ENCODE data around the gene PTPRM. TPM values are rescaled to one million over a fixed set of nuclear protein-coding genes. Genes with fewer than 3 reads are reported as not detected.

The PTPRM gene
- total RNA-seq, 1 experiment from 2014 or later: 14.5 TPM

DNA sequence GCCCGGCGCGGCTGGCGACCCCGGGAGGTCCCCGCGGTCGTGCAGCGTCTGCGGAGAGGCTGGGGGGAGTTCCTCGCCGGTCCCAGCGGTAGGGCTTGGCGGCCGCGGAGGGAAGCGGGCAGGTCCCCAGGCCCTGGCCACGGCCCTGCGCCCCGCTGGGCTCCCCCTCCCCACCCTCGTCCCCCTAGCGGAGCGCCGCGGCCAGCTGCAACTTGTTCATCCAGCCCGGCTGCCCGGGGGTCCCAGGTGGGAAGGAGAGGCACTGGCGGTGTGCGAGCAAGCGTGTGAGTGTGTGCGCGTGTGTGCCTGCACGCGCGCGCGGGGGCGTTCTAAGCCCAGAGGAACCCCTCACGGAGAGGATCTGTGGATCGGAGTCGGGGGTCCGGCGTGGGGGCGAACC lies 1.3 kb downstream of the PTPRM start:
- H3K4me2 ChIP-seq (ENCODE audit: low read length): no peak overlapping the region
- H3K9me2 ChIP-seq (ENCODE audit: insufficient read depth): no peaks in the 10 kb centered on the region
- no peak for DNase-seq (ENCODE audit: low read depth, low spot score)
- intact Hi-C loops (cut with micrococcal nuclease): no loop called here
- CTCF ChIA-PET: no interaction called here
- no TSS peak for BruUV-seq (replicated peaks)
- H3K9ac ChIP-seq (ENCODE audit: low read length): no peak overlapping the region
- POLR2A ChIA-PET: no interaction called here
- H3K27ac ChIP-seq (ENCODE audit: low read depth, low read length): no peak overlapping the region
- ATAC-seq: no peak
- no peaks in the 10 kb centered on the region for H3K9me3 ChIP-seq (ENCODE audit: control insufficient read depth in 1 of 2, insufficient read depth in 1 of 2, low read depth in 1 of 2, low read length in 2 of 2)
- no peaks in the 10 kb centered on the region for H3K36me3 ChIP-seq (ENCODE audit: control insufficient read depth in 1 of 2, insufficient read depth in 2 of 2, low read length in 2 of 2)
- RAD21 ChIA-PET (ENCODE audit: low non-redundant PET in 1 of 2, low total read pairs in 2 of 2, uncharacterized antibody in 2 of 2, unreplicated experiment in 2 of 2): no interaction called here
- H3K4me1 ChIP-seq (ENCODE audit: control insufficient read depth in 1 of 2, insufficient read depth in 2 of 2, low read length in 2 of 2): no peaks in the 10 kb centered on the region
- H3K4me3 ChIP-seq (replicated peaks in 1 of 2; ENCODE audit: low read depth in 1 of 2, low read length in 2 of 2): no peak overlapping the region
- TF ChIP-seq SP1 (IDR thresholded peaks at IDR 0.05; ENCODE audit: low read depth): no peak
- TF ChIP-seq, protein P1, sequence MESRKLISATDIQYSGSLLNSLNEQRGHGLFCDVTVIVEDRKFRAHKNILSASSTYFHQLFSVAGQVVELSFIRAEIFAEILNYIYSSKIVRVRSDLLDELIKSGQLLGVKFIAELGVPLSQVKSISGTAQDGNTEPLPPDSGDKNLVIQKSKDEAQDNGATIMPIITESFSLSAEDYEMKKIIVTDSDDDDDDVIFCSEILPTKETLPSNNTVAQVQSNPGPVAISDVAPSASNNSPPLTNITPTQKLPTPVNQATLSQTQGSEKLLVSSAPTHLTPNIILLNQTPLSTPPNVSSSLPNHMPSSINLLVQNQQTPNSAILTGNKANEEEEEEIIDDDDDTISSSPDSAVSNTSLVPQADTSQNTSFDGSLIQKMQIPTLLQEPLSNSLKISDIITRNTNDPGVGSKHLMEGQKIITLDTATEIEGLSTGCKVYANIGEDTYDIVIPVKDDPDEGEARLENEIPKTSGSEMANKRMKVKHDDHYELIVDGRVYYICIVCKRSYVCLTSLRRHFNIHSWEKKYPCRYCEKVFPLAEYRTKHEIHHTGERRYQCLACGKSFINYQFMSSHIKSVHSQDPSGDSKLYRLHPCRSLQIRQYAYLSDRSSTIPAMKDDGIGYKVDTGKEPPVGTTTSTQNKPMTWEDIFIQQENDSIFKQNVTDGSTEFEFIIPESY (IDR thresholded peaks at IDR 0.05; ENCODE audit: extremely low read depth, insufficient replicate concordance, low read length): no peak
- TF ChIP-seq FOSL1 (IDR thresholded peaks at IDR 0.05; ENCODE audit: low read depth): no peak
- TF ChIP-seq POLR2AphosphoS5 (IDR thresholded peaks at IDR 0.05; ENCODE audit: low read depth, low read length): no peak
- no peak for TF ChIP-seq TCF7L2 (IDR thresholded peaks at IDR 0.05; ENCODE audit: borderline replicate concordance, extremely low read depth, insufficient read depth, insufficient read length)
- TF ChIP-seq RAD21 (IDR thresholded peaks at IDR 0.05; ENCODE audit: low read depth): no peak
- no peak for TF ChIP-seq POLR2A (IDR thresholded peaks at IDR 0.05; ENCODE audit: borderline replicate concordance, extremely low read depth, insufficient read depth, insufficient read length)
- TF ChIP-seq, protein P2, sequence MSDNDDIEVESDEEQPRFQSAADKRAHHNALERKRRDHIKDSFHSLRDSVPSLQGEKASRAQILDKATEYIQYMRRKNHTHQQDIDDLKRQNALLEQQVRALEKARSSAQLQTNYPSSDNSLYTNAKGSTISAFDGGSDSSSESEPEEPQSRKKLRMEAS (IDR thresholded peaks at IDR 0.05): no peak
- TF ChIP-seq ZFX (IDR thresholded peaks at IDR 0.05): no peak
- TF ChIP-seq SIN3A (IDR thresholded peaks at IDR 0.05; ENCODE audit: low read depth): no peak
- no peaks in the 10 kb centered on the region for H4K20me1 ChIP-seq (ENCODE audit: insufficient read depth)
- H3K27me3 ChIP-seq (ENCODE audit: insufficient read depth, low read length): no peaks in the 10 kb centered on the region
- no peaks in the 10 kb centered on the region for H3K79me2 ChIP-seq (ENCODE audit: insufficient read depth, low read length)
- no peak overlapping the region for H2AFZ ChIP-seq (ENCODE audit: low read depth, low read length, poor library complexity, severe bottlenecking)

Data from HCT116 (cell line).